Thyroid gland (tissue), 4 donors: ENCODE measurements around the gene SUCLA2. TPM values are rescaled to one million over a fixed set of nuclear protein-coding genes. Genes with fewer than 3 reads are reported as not detected.

Source experiments
- DNase-seq, 2 donors: peaks; one replicate each; pipeline ENCODE4 v3.0.0-alpha.2; 2019
- H3K27ac ChIP-seq, 3 donors: fragments of 200-600 bp; sonication (generic); 1 replicate in 2 of 3; 2 replicates in 1 of 3; pipeline ENCODE4 v1.5.1; 2016 to 2019; ENCODE audit warnings: mild to moderate bottlenecking in 1 of 3, moderate library complexity in 1 of 3
- H3K27me3 ChIP-seq: fragments of 200-600 bp; sonication (generic); one replicate; pipeline ENCODE4 v1.5.1; 2019
- H3K36me3 ChIP-seq, 2 donors: fragments of 200-600 bp; sonication (generic); one replicate each; pipeline ENCODE4 v1.5.1; 2016 to 2019
- H3K4me1 ChIP-seq, 2 donors: fragments of 200-600 bp; sonication (generic); one replicate each; pipeline ENCODE4 v1.5.1; 2017 to 2019
- H3K4me3 ChIP-seq, 3 donors: fragments of 200-600 bp; sonication (generic); replicated peaks in 1 of 3; 1 replicate in 2 of 3; 2 replicates in 1 of 3; pipeline ENCODE4 v1.5.1; 2016; ENCODE audit warnings: mild to moderate bottlenecking in 1 of 3
- H3K9me3 ChIP-seq: fragments of 200-600 bp; sonication (generic); one replicate; pipeline ENCODE4 v1.5.1; 2017
- POLR2A ChIP-seq, 2 donors: fragments of 450-650 bp; IDR thresholded peaks; one replicate each; pipeline ENCODE4 v1.6.1; 2017; ENCODE audit warnings: antibody characterized with exemption in 2 of 2, mild to moderate bottlenecking in 2 of 2, moderate library complexity in 1 of 2
- WGBS, 2 donors: methylation state at CpG; one replicate each; pipeline ENCODE4 v1.1.5; 2017; 5-methylcytosine and 5-hydroxymethylcytosine counted together
- intact Hi-C: fragments of 100-400 bp; cut with DNase I; formaldehyde crosslinking; loops from one replicate; pipeline ENCODE4 v1.15.1; 2023
- total RNA-seq, 4 donors: library from RNA; depleted of rRNA; stranded (reverse); fragments of >200 nt; gene quantifications; one replicate each; pipeline ENCODE4 v1.2.3, GENCODE V29; 2016
- TF ChIP-seq, protein P1 (sequence below), 6 experiments: fragments of 200-600 bp in 3 of 6; fragments of 450-650 bp in 3 of 6; sonication (generic) in 3 of 6; IDR thresholded peaks; one replicate each; pipeline ENCODE4 v1.5.1; 2016 to 2019; ENCODE audit warnings: antibody characterized with exemption in 6 of 6, mild to moderate bottlenecking in 2 of 6, inconsistent platforms in 1 of 6, moderate library complexity in 1 of 6

Gene SUCLA2
- total RNA-seq, 4 donors from 2014 or later = 51.7 to 81.6 (median 57.4) TPM

DNA sequence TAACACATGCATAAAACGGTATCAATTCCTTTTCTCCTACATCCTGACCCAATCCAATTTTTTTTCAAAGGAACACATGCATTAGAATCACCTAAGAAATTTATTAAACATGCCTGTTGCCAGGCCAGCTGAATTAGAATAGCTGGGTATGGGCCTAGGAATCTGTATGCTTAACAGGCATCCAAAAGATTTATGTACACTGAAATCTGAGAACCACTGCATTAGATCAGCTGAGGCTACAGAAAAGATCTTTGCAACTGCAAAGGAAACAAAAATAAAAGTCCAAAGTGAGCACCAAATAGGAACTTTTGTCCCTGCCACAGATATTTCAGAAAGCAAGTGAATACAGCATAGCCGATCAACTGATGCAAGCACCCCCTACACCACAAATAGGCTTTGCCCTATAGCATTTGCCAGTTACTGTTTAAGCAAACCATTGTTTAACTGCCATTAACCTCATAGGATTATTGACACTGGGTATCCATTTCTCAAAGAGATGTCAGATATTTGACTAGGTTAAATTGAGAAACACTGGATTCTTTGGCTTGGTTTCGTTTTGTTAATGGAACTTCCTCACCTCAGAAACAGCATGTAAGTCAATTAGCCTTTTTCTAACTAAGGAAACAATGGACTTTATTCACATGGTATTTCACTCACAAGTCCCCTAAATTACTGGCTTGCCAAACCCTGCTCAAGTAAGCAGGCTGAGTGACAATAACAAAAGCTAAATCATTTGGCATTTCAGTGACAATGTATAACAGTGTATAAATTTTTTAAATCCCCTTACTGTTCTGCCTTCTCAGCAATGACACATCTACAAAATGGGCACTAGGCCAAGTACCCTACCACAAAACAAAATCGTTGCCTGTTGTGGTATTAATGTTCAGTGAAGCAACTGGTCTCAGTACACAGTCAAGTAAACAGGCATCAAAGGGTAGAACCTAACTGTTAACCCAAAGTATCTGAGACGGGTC, 67.8 kb downstream of the SUCLA2 start:
- Histone ChIP-seq H3K36me3 (no peaks in the 10 kb centered on the region), H3K27ac (no peak overlapping the region), H3K4me3 (no peak overlapping the region), H3K9me3 (no peaks in the 10 kb centered on the region), H3K27me3 (no peaks in the 10 kb centered on the region), H3K4me1 (no peaks in the 10 kb centered on the region)
- DNase-seq = no peak
- TF ChIP-seq, protein P1, sequence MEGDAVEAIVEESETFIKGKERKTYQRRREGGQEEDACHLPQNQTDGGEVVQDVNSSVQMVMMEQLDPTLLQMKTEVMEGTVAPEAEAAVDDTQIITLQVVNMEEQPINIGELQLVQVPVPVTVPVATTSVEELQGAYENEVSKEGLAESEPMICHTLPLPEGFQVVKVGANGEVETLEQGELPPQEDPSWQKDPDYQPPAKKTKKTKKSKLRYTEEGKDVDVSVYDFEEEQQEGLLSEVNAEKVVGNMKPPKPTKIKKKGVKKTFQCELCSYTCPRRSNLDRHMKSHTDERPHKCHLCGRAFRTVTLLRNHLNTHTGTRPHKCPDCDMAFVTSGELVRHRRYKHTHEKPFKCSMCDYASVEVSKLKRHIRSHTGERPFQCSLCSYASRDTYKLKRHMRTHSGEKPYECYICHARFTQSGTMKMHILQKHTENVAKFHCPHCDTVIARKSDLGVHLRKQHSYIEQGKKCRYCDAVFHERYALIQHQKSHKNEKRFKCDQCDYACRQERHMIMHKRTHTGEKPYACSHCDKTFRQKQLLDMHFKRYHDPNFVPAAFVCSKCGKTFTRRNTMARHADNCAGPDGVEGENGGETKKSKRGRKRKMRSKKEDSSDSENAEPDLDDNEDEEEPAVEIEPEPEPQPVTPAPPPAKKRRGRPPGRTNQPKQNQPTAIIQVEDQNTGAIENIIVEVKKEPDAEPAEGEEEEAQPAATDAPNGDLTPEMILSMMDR (IDR thresholded peaks at IDR 0.05) = no peak
- TF ChIP-seq POLR2A (IDR thresholded peaks at IDR 0.05) = no peak
- WGBS, 2 donors = 61 to 67% methylated on average over 5 of the region's 5 CpGs
- intact Hi-C loops = no loop called here

DNA sequence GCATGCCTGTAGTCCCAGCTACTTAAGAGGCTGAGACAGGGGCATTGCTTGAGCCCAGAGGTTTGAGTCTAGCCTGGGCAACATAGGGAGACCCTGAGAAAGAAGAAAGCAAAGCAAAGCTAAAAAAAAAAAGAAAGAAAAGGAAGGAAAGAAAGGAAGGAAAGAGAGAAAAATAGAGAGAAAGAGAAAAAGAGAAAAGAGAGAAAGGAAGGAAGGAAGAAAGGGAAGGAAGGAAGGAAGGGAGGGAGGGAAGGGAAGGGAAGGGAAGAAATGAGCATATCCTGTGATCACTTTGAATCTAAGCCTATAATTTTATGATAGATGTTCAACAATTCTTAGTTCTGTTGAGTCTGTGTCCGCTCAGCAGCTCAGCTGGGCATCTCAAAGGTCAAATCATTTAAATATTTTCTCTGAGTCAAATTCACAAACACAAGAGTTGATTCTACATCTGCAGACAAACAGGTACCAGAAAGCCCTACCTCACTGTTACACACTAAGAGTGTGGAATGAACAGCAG, 70.4 kb downstream of the SUCLA2 start:
- Histone ChIP-seq H3K36me3 (no peaks in the 10 kb centered on the region), H3K27ac (no peak overlapping the region), H3K4me3 (no peak overlapping the region), H3K27me3 (no peaks in the 10 kb centered on the region), H3K9me3 (no peaks in the 10 kb centered on the region), H3K4me1 (no peaks in the 10 kb centered on the region)
- intact Hi-C loops = no loop called here
- no peak for DNase-seq
- TF ChIP-seq, protein P1 (IDR thresholded peaks at IDR 0.05) = no peak
- no peak for TF ChIP-seq POLR2A (IDR thresholded peaks at IDR 0.05)
- 85 to 95% methylated on average over 1 of the region's 1 CpG for WGBS, 2 donors

DNA sequence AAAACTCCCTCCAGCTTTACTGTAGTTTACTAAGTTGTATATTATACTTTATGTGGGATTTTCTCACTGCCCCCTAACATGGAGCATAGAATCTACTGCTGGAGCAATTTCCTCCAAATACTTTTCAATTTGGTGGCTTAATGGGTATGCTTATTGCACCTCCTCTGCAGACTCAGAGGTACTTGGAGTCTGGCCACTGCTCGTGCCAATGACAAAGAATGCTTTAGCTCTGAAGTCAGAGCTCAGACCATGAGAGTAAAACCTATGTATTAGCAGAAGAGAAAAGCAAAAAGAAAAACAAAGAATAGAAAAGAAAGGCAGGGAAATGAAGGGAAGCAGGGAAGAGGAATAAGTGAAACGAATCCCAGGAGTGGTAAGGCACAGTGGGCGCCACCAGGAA, 71.9 kb downstream of the SUCLA2 start:
- Histone ChIP-seq H3K4me1 (no peaks in the 10 kb centered on the region), H3K9me3 (no peaks in the 10 kb centered on the region), H3K27ac (no peak overlapping the region), H3K4me3 (no peak overlapping the region), H3K36me3 (no peaks in the 10 kb centered on the region), H3K27me3 (no peaks in the 10 kb centered on the region)
- intact Hi-C loops = no loop called here
- TF ChIP-seq, protein P1 (IDR thresholded peaks at IDR 0.05) = no peak
- TF ChIP-seq POLR2A (IDR thresholded peaks at IDR 0.05) = no peak
- WGBS, 2 donors = 78 to 86% methylated on average over 3 of the region's 3 CpGs
- DNase-seq = no peak

DNA sequence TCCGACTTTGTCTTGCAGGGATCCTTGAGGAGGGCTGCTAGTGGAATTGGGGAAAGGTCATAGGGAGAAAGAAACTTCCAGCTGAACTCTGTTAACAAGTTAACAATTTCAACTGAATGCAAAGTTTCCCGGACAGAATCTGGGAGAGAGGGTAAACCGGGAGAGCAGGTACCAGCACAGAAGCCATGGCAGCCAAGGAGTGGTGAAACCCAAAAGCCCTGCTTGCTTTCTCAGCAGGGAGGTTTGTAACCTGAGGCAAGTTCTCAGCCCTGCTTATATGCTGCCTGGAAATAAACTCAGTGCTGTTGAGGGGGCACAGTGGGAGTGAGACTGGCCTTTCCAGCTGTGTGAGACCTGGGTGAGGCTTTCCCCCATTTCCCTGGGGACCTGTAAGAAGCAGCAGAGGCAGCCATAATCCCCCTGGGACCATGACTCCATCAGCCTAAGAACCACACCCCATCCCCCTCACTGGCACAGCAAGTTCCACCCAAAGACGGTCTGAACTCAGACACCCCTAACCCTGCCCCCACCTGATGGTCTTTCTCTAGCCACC, 84.0 kb downstream of the SUCLA2 start:
- WGBS, 2 donors = 84% methylated on average over 4 of the region's 4 CpGs
- H3K9me3 ChIP-seq = no peaks in the 10 kb centered on the region

More for the DNA sequence above, 84.0 kb downstream of the SUCLA2 start:
- no peak for TF ChIP-seq POLR2A (IDR thresholded peaks at IDR 0.05)
- TF ChIP-seq, protein P1 (IDR thresholded peaks at IDR 0.05) = no peak
- H3K27ac ChIP-seq = no peak overlapping the region
- intact Hi-C loops = no loop called here
- H3K27me3 ChIP-seq = no peaks in the 10 kb centered on the region
- no peaks in the 10 kb centered on the region for H3K36me3 ChIP-seq
- no peak overlapping the region for H3K4me3 ChIP-seq
- no peaks in the 10 kb centered on the region for H3K4me1 ChIP-seq
- DNase-seq = no peak
